ENCODE measurements around the gene PEAK1.

- TF ChIP-seq POLR2A (IDR thresholded peaks at IDR 0.05): no peak
- TF ChIP-seq CTCF (IDR thresholded peaks at IDR 0.05): no peak
Observed at GRCh38 chr15:77391372-77391951, 28.4 kb downstream of the PEAK1 start.
